Esophagus squamous epithelium (tissue), 4 donors: ENCODE results near the gene LAMA5.
A peak's percentile ranks its signal among the peaks of the same experiment; 100 is the strongest.

ENCODE experiments used
- CTCF ChIP-seq, 6 experiments: fragments of 450-650 bp in 4 of 6; fragments of 200-600 bp in 2 of 6; sonication (generic) in 2 of 6; IDR thresholded peaks; one replicate each; pipeline ENCODE4 v1.5.1; 2016 to 2019; ENCODE audit warnings: antibody characterized with exemption in 6 of 6, mild to moderate bottlenecking in 4 of 6, moderate library complexity in 4 of 6
- POLR2A ChIP-seq, 4 donors: fragments of 450-650 bp; IDR thresholded peaks; one replicate each; pipeline ENCODE4 v1.6.1; 2017; ENCODE audit warnings: antibody characterized with exemption in 4 of 4, mild to moderate bottlenecking in 4 of 4, moderate library complexity in 3 of 4

DNA sequence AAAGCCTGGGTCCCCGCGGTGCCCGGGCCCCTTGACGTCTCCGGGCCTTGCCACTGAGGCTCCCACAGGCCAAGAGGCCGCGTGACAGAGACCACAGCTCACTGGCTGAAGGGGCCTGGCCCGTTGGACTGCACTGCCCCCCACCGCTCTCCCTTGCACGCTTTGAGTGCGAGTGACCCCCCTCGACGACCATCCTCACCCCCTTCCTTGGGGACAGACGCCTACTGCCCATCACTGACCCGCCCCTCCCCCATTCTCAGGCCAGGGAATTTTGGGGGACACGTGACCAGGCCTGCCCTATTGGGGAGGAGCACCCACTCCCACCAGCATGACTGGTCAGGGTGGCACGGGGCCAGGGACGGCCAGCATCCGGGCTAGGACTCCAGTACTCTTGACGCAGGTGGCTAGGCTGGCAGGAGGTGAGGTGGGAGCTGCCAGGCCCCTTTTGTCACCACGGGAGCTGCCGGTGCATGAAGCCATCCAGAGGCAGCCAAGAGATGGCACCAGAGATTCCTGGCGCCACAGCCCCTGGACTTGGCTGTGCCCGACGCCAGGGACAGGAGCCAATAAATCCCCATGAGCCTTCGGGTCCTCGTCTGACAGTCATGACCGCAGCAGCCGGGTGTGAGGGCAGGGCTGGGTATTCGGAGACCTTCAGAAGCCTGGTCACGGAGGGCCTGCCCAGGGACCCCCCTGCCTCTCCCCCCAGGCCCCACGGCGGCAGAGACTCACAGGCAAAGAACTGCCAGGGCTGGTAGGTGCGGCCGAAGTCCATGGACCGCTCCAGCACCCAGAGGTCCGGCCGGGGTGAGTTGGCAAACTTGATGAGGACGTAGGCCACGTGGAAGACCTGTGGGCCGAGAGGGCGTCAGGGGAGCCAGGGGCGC lies 14.5 kb downstream of the LAMA5 start:
- TF ChIP-seq CTCF (IDR thresholded peaks at IDR 0.05) (peak in 4 of 6 experiments; percentile 16 to 41 (median 32)), POLR2A (IDR thresholded peaks at IDR 0.05) (no peak)
